A549 (cell line): ENCODE results near the gene KCTD1. TPM values are rescaled to one million over a fixed set of nuclear protein-coding genes. Genes with fewer than 3 reads are reported as not detected.

ENCODE experiments used
- ATAC-seq, 2 experiments: fragments of 200-7000 bp in 1 of 2; fragments of >200 bp in 1 of 2; cut with Nextera tagmentation in 1 of 2; cut with Tn5 transposase in 1 of 2; 3 replicates each; pipeline versions ENCODE4 v1.8.0 to v1.9.1; 2018 to 2020; ENCODE audit warnings: mild to moderate bottlenecking in 1 of 2, moderate library complexity in 1 of 2
- CTCF ChIA-PET: fragments of 300-600 bp; sonication (Branson Sonifier 250); formaldehyde crosslinking; extraction: SDS; loops from one replicate; lab custom pipeline; 2021; ENCODE audit warnings: antibody characterized with exemption, inconsistent platforms; lab: Yijun Ruan, JAX
- POLR2A ChIA-PET: fragments of 350-600 bp; formaldehyde crosslinking; extraction: SDS; loops from one replicate; lab custom pipeline; 2021; ENCODE audit warnings: antibody characterized with exemption, inconsistent platforms; lab: Yijun Ruan, JAX
- DNase-seq, 2 experiments: peaks; one replicate each; pipeline versions ENCODE4 v3.0.0 to v3.0.0-alpha.2; 2011 to 2016; ENCODE audit warnings: low read depth in 1 of 2, low spot score in 1 of 2
- FAIRE-seq: peaks from 2 replicates; lab custom pipeline; 2011; peaks lifted over from hg19 to GRCh38; lab: Jason Lieb, UNC
- H3K27ac ChIP-seq, 2 experiments: fragments of >200 bp; sonication (Bioruptor Twin); formaldehyde crosslinking; 3 replicates each; pipeline ENCODE4 v1.5.1; 2016 to 2017
- H3K4me1 ChIP-seq: fragments of >200 bp; sonication (Bioruptor Twin); formaldehyde crosslinking; 3 replicates; pipeline ENCODE4 v1.6.1; 2016
- H3K4me2 ChIP-seq: fragments of >200 bp; sonication (Bioruptor Twin); formaldehyde crosslinking; 3 replicates; pipeline ENCODE4 v1.6.1; 2016
- H3K4me3 ChIP-seq: fragments of >200 bp; sonication (Bioruptor Twin); formaldehyde crosslinking; 3 replicates; pipeline ENCODE4 v1.5.1; 2016
- H3K9me3 ChIP-seq: fragments of >200 bp; sonication (Bioruptor Twin); formaldehyde crosslinking; 3 replicates; pipeline ENCODE4 v1.6.1; 2016
- ATOH8 ChIP-seq: fragments of 250-450 bp; sonication (Bioruptor Pico); IDR thresholded peaks from 2 replicates; pipeline ENCODE4 v1.5.0; 2020; ENCODE audit warnings: low read depth, mild to moderate bottlenecking, moderate library complexity
- CBX2 ChIP-seq: fragments of 200-600 bp; sonication (generic); IDR thresholded peaks from 2 replicates; pipeline ENCODE4 v1.6.1; 2016; ENCODE audit warnings: low read depth, mild to moderate bottlenecking, borderline replicate concordance
- CBX8 ChIP-seq: fragments of 200-600 bp; sonication (generic); IDR thresholded peaks from 2 replicates; pipeline ENCODE4 v1.6.1; 2016
- CEBPB ChIP-seq, 2 experiments: fragments of >200 bp in 1 of 2; sonication (Bioruptor Twin) in 1 of 2; formaldehyde crosslinking in 1 of 2; IDR thresholded peaks; 2 replicates each; pipeline ENCODE4 v1.6.1; 2012 to 2016
- EHF ChIP-seq: fragments of 250-450 bp; sonication (Bioruptor Pico); IDR thresholded peaks from 2 replicates; pipeline ENCODE4 v1.5.0; 2020; ENCODE audit warnings: mild to moderate bottlenecking
- ELK1 ChIP-seq: fragments of 150-350 bp; IDR thresholded peaks from 2 replicates; pipeline ENCODE4 v1.6.1; 2014; ENCODE audit warnings: low read depth, mild to moderate bottlenecking, low read length
- FOSB ChIP-seq: fragments of 250-450 bp; sonication (Bioruptor Pico); IDR thresholded peaks from 2 replicates; pipeline ENCODE4 v1.5.0; 2020; ENCODE audit warnings: mild to moderate bottlenecking, moderate library complexity
- HES2 ChIP-seq: fragments of >200 bp; sonication (Bioruptor Twin); formaldehyde crosslinking; IDR thresholded peaks from 2 replicates; pipeline ENCODE4 v1.6.1; 2016
- HEYL ChIP-seq: fragments of 250-450 bp; sonication (Bioruptor Pico); IDR thresholded peaks from 2 replicates; pipeline ENCODE4 v1.8.0; 2021; ENCODE audit warnings: mild to moderate bottlenecking, moderate library complexity
- HOXA7 ChIP-seq: fragments of 250-450 bp; sonication (Bioruptor Pico); IDR thresholded peaks from 2 replicates; pipeline ENCODE4 v1.5.0; 2020; ENCODE audit warnings: mild to moderate bottlenecking, moderate library complexity
- HOXB13 ChIP-seq: fragments of 250-450 bp; sonication (Bioruptor Pico); IDR thresholded peaks from 2 replicates; pipeline ENCODE4 v1.5.0; 2020; ENCODE audit warnings: low read depth, mild to moderate bottlenecking, moderate library complexity
- HOXB5 ChIP-seq: fragments of 250-450 bp; sonication (Bioruptor Pico); IDR thresholded peaks from 2 replicates; pipeline ENCODE4 v1.5.0; 2020; ENCODE audit warnings: mild to moderate bottlenecking, moderate library complexity
- JUNB ChIP-seq: fragments of >200 bp; sonication (Bioruptor Twin); formaldehyde crosslinking; IDR thresholded peaks from 2 replicates; pipeline ENCODE4 v1.6.1; 2016
- KDM1A ChIP-seq: fragments of 200-600 bp; sonication (generic); IDR thresholded peaks from 2 replicates; pipeline ENCODE4 v1.6.1; 2016; ENCODE audit warnings: low read depth, mild to moderate bottlenecking
- KDM5A ChIP-seq: fragments of 200-600 bp; sonication (generic); IDR thresholded peaks from 2 replicates; pipeline ENCODE4 v1.6.1; 2016; ENCODE audit warnings: antibody characterized with exemption, mild to moderate bottlenecking
- NFE2L2 ChIP-seq: fragments of 150-350 bp; conservative IDR thresholded peaks from 2 replicates; pipeline ENCODE4 v1.6.1; 2014; ENCODE audit warnings: low read length
- NPAS2 ChIP-seq: fragments of 250-450 bp; sonication (Bioruptor Pico); IDR thresholded peaks from 2 replicates; pipeline ENCODE4 v1.8.0; 2022; ENCODE audit warnings: mild to moderate bottlenecking, moderate library complexity, borderline replicate concordance
- NR3C1 ChIP-seq: fragments of >200 bp; sonication (Bioruptor Twin); formaldehyde crosslinking; IDR thresholded peaks from 3 replicates; pipeline ENCODE4 v1.6.1; 2017
- PBX3 ChIP-seq: IDR thresholded peaks from 2 replicates; pipeline ENCODE4 v1.6.1; 2012
- PHF8 ChIP-seq: fragments of 200-600 bp; sonication (generic); IDR thresholded peaks from 2 replicates; pipeline ENCODE4 v1.6.1; 2016; ENCODE audit warnings: low read depth, mild to moderate bottlenecking, antibody characterized with exemption, moderate library complexity, borderline replicate concordance
- RAD21 ChIP-seq, 2 experiments: fragments of >200 bp in 1 of 2; sonication (Bioruptor Twin) in 1 of 2; formaldehyde crosslinking in 1 of 2; IDR thresholded peaks in 1 of 2; conservative IDR thresholded peaks in 1 of 2; 2 replicates in 1 of 2; 3 replicates in 1 of 2; pipeline ENCODE4 v1.6.1; 2012 to 2018; ENCODE audit warnings: inconsistent platforms in 1 of 2
- RARB ChIP-seq: fragments of 250-450 bp; sonication (Bioruptor Pico); IDR thresholded peaks from 2 replicates; pipeline ENCODE4 v1.8.0; 2021; ENCODE audit warnings: mild to moderate bottlenecking, moderate library complexity
- REST ChIP-seq: fragments of 200-600 bp; sonication (generic); IDR thresholded peaks from 2 replicates; pipeline ENCODE4 v1.6.1; 2016; ENCODE audit warnings: antibody characterized with exemption, mild to moderate bottlenecking, moderate library complexity
- RFX5 ChIP-seq: fragments of 450-650 bp; IDR thresholded peaks from 2 replicates; pipeline ENCODE4 v1.7.1; 2014; ENCODE audit warnings: antibody characterized with exemption, mild to moderate bottlenecking, moderate library complexity
- SREBF2 ChIP-seq: fragments of 450-650 bp; IDR thresholded peaks from 2 replicates; pipeline ENCODE4 v1.6.1; 2014; ENCODE audit warnings: mild to moderate bottlenecking, moderate library complexity
- TFCP2L1 ChIP-seq: fragments of 250-450 bp; sonication (Bioruptor Pico); IDR thresholded peaks from 2 replicates; pipeline ENCODE4 v1.5.0; 2021; ENCODE audit warnings: mild to moderate bottlenecking
- ZNF302 ChIP-seq: fragments of 250-450 bp; sonication (Bioruptor Pico); IDR thresholded peaks from 2 replicates; pipeline ENCODE4 v1.9.0; 2021; ENCODE audit warnings: inconsistent platforms, mild to moderate bottlenecking, moderate library complexity
- ZSCAN20 ChIP-seq: fragments of 250-450 bp; sonication (Bioruptor Pico); IDR thresholded peaks from 2 replicates; pipeline ENCODE4 v1.8.0; 2022; ENCODE audit warnings: mild to moderate bottlenecking, moderate library complexity
- WGBS: methylation state at CpG from one replicate; pipeline ENCODE4 v1.1.6; 2017; ENCODE audit errors: missing lambda C conversion rate; 5-methylcytosine and 5-hydroxymethylcytosine counted together
- polyA plus RNA-seq, 4 experiments: library from polyadenylated mRNA; depleted of rRNA in 3 of 4; stranded (reverse); fragments of >200 nt; fragmentation: RNase III in 1 of 4; extraction: RNeasy Plus Mini Kit Qiagen cat#74134 plus additional on column Dnase treatment in 1 of 4; gene quantifications; 2 replicates in 3 of 4; 3 replicates in 1 of 4; pipeline ENCODE4 v1.2.3, GENCODE V29; 2011 to 2017

KCTD1 gene
- polyA plus RNA-seq, 2 of the 4 experiments (the other 2 are of a cell fraction), result 26.1 to 32.1 TPM

GRCh38 chr18:26454192-26454591, 94.2 kb downstream of the KCTD1 start (continued):
- no peak for TF ChIP-seq NFE2L2
- TF ChIP-seq REST, result no peak
- TF ChIP-seq RARB (CRISPR knock-in tag), result no peak
- no peak for TF ChIP-seq HEYL
- no peak for TF ChIP-seq JUNB
- no peak for TF ChIP-seq KDM1A
- no peak for TF ChIP-seq KDM5A
- TF ChIP-seq RFX5, result no peak
- TF ChIP-seq, all 56 proteins: peak for 0

- Histone ChIP-seq H3K9me3 (no peaks in the 10 kb centered on the region), H3K27ac (peak overlapping the region; percentile 20 to 73; a peak in 5 of 6 replicates), H3K4me2 (peak overlapping the region; percentile 29; the same call in 2 of the 3 replicates), H3K4me1 (peaks cover 64% of the 10 kb centered on the region), H3K4me3 (no peak overlapping the region)
- ChIA-PET CTCF (interaction anchor here (0.8 kb wide), 1 partner anchor 168 kb away, joined by 3 read pairs; no protein-coding TSS in a partner anchor), POLR2A (no interaction called here)
- DNase-seq (no peak), ATAC-seq (no peak), FAIRE-seq (no peak)
- 74% methylated on average over 4 of the region's 4 CpGs for WGBS
- TF ChIP-seq CEBPB (IDR thresholded peaks at IDR 0.05) (no peak), NR3C1 (no peak), ZSCAN20 (CRISPR knock-in tag) (no peak), NPAS2 (CRISPR knock-in tag) (no peak), HES2 (no peak), HOXA7 (CRISPR knock-in tag) (no peak), PHF8 (no peak), CBX2 (no peak), TFCP2L1 (CRISPR knock-in tag) (no peak)
Measured at GRCh38 chr18:26453386-26453901, 94.9 kb downstream of the KCTD1 start.

- ChIA-PET CTCF (interaction anchor here (1.1 kb wide), 1 partner anchor 9 kb away, joined by 4 read pairs; no protein-coding TSS in a partner anchor), POLR2A (no interaction called here)
- H3K27ac ChIP-seq, result peak overlapping the region in 1 of 2 experiments; percentile 36; a peak in 4 of 6 replicates
- no peak overlapping the region; the same call in 2 of the 3 replicates for H3K4me2 ChIP-seq
- no peak for ATAC-seq
- no peaks in the 10 kb centered on the region for H3K9me3 ChIP-seq
- peaks cover 48% of the 10 kb centered on the region for H3K4me1 ChIP-seq
- 96% methylated on average over 8 of the region's 8 CpGs for WGBS
- no peak for FAIRE-seq
- H3K4me3 ChIP-seq, result no peak overlapping the region
- no peak for DNase-seq
- TF ChIP-seq EHF (CRISPR knock-in tag), result no peak
- TF ChIP-seq FOSB (CRISPR knock-in tag), result no peak
- no peak for TF ChIP-seq ZNF302 (CRISPR knock-in tag)
- no peak for TF ChIP-seq CBX8
- TF ChIP-seq PHF8, result no peak
- no peak for TF ChIP-seq NPAS2 (CRISPR knock-in tag)
- no peak for TF ChIP-seq HES2
- no peak for TF ChIP-seq ATOH8 (CRISPR knock-in tag)
- TF ChIP-seq HOXB13 (CRISPR knock-in tag), result no peak
- TF ChIP-seq RARB (CRISPR knock-in tag), result no peak
- no peak for TF ChIP-seq PBX3
- no peak for TF ChIP-seq RAD21 (conservative IDR thresholded peaks at IDR 0.05 in 1 of 2, IDR thresholded peaks at IDR 0.05 in 1 of 2)
- TF ChIP-seq SREBF2, result no peak
- no peak for TF ChIP-seq NR3C1
- no peak for TF ChIP-seq ELK1
- no peak for TF ChIP-seq HOXB5 (CRISPR knock-in tag)
- TF ChIP-seq KDM1A, result no peak
- TF ChIP-seq CEBPB (IDR thresholded peaks at IDR 0.05), result no peak
Measured at GRCh38 chr18:26450989-26451682, 97.2 kb downstream of the KCTD1 start.
